Measurements from ENCODE around the gene CLCF1. TPM values are rescaled to one million over a fixed set of nuclear protein-coding genes. Genes with fewer than 3 reads are reported as not detected.

CLCF1 gene
- total and polyA plus RNA-seq, 2 of the 13 experiments (the other 11 are each of a cell fraction or from before 2014, with no cell fraction given): 0.49 to 0.78 TPM

- TF ChIP-seq CEBPB (IDR thresholded peaks at IDR 0.05; ENCODE audit: borderline replicate concordance, low read depth, low read length) (no peak), KMT2B (CRISPR knock-in tag; IDR thresholded peaks at IDR 0.05) (0 out of 2 replicates have a peak, but pooled peaks have one; percentile 26), ZNF746 (CRISPR knock-in tag; IDR thresholded peaks at IDR 0.05) (no peak), XBP1 (CRISPR knock-in tag; IDR thresholded peaks at IDR 0.05) (no peak), GABPA (IDR thresholded peaks at IDR 0.05; ENCODE audit: low read depth, low read length) (no peak), GABPA (CRISPR knock-in tag; IDR thresholded peaks at IDR 0.05; ENCODE audit: low read depth) (no peak), MED8 (CRISPR knock-in tag; IDR thresholded peaks at IDR 0.05; ENCODE audit: insufficient replicate concordance) (no peak), ZNF251 (CRISPR knock-in tag; IDR thresholded peaks at IDR 0.05) (no peak), TFDP1 (CRISPR knock-in tag; IDR thresholded peaks at IDR 0.05; ENCODE audit: borderline replicate concordance) (no peak), JUND (CRISPR knock-in tag; IDR thresholded peaks at IDR 0.05) (no peak), ZNF781 (CRISPR knock-in tag; IDR thresholded peaks at IDR 0.05; ENCODE audit: borderline replicate concordance, not compliant biosample characterization) (no peak), SOX6 (IDR thresholded peaks at IDR 0.05) (no peak), SOX6 (CRISPR knock-in tag; IDR thresholded peaks at IDR 0.05) (no peak), ZBTB40 (IDR thresholded peaks at IDR 0.05) (no peak), ZBTB40 (CRISPR knock-in tag; IDR thresholded peaks at IDR 0.05) (peak; percentile 4; the same call in 1 of the 2 replicates), MATR3 (CRISPR knock-in tag; IDR thresholded peaks at IDR 0.05) (no peak), MAF1 (CRISPR knock-in tag; IDR thresholded peaks at IDR 0.05; ENCODE audit: borderline replicate concordance) (no peak), ZNF264 (CRISPR knock-in tag; IDR thresholded peaks at IDR 0.05) (no peak), ATF4 (CRISPR knock-in tag; IDR thresholded peaks at IDR 0.05) (no peak), ZNF441 (CRISPR knock-in tag; IDR thresholded peaks at IDR 0.05; ENCODE audit: borderline replicate concordance) (no peak)
These were observed 9.1 kb upstream of the CLCF1 start (continued) for GRCh38 chr11:67382276-67383136.

All from HepG2 (cell line).